ENCODE data around the gene HSPA9. TPM values are rescaled to one million over a fixed set of nuclear protein-coding genes. Genes with fewer than 3 reads are reported as not detected.

The HSPA9 gene
- total RNA-seq, 2 donors from 2014 or later, result 448 to 505 TPM

- peak overlapping the region in 1 of 2 donors; percentile 32 for H3K4me3 Mint-ChIP-seq
- DNase-seq, result peak; percentile 7 to 14
- H3K9me3 Mint-ChIP-seq, result no peaks in the 10 kb centered on the region
- H3K36me3 Mint-ChIP-seq (ENCODE audit: insufficient read depth in 2 of 2), result no peaks in the 10 kb centered on the region
- H3K4me1 Mint-ChIP-seq (ENCODE audit: low read depth), result peaks cover 26% of the 10 kb centered on the region
- peak; percentile 65 to 72 for ATAC-seq (replicated peaks in 1 of 2)
- peaks cover 78% of the 10 kb centered on the region for H3K27me3 Mint-ChIP-seq (ENCODE audit: low read depth)
- no peak overlapping the region for H3K27ac Mint-ChIP-seq
Observed at GRCh38 chr5:138603249-138603920, 28.2 kb upstream of the HSPA9 start.

- H3K36me3 Mint-ChIP-seq (ENCODE audit: insufficient read depth in 2 of 2), result no peaks in the 10 kb centered on the region
- peaks cover 80% of the 10 kb centered on the region for H3K27me3 Mint-ChIP-seq (ENCODE audit: low read depth)
- no peaks in the 10 kb centered on the region for H3K9me3 Mint-ChIP-seq
- DNase-seq, result no peak
- peaks cover 26% of the 10 kb centered on the region for H3K4me1 Mint-ChIP-seq (ENCODE audit: low read depth)
- H3K4me3 Mint-ChIP-seq, result no peak overlapping the region
- no peak overlapping the region for H3K27ac Mint-ChIP-seq
- no peak for ATAC-seq (replicated peaks in 1 of 2)
Observed at GRCh38 chr5:138602371-138603000, 27.3 kb upstream of the HSPA9 start.

GRCh38 chr5:138601444-138601843 is 26.2 kb upstream of the HSPA9 start:
- DNase-seq (no peak), ATAC-seq (replicated peaks in 1 of 2) (peak in 1 of 2 donors; percentile 72)
- H3K9me3 Mint-ChIP-seq, result no peaks in the 10 kb centered on the region
- H3K27me3 Mint-ChIP-seq (ENCODE audit: low read depth), result peaks cover 82% of the 10 kb centered on the region
- no peak overlapping the region for H3K4me3 Mint-ChIP-seq
- peaks cover 26% of the 10 kb centered on the region for H3K4me1 Mint-ChIP-seq (ENCODE audit: low read depth)
- H3K27ac Mint-ChIP-seq, result no peak overlapping the region
- H3K36me3 Mint-ChIP-seq (ENCODE audit: insufficient read depth in 2 of 2), result no peaks in the 10 kb centered on the region

GRCh38 chr5:138600446-138600845 is 25.2 kb upstream of the HSPA9 start:
- peaks cover 77% of the 10 kb centered on the region for H3K27me3 Mint-ChIP-seq (ENCODE audit: low read depth)
- H3K36me3 Mint-ChIP-seq (ENCODE audit: insufficient read depth in 2 of 2), result no peaks in the 10 kb centered on the region
- H3K27ac Mint-ChIP-seq, result no peak overlapping the region
- no peak for ATAC-seq (replicated peaks in 1 of 2)
- no peak overlapping the region for H3K4me3 Mint-ChIP-seq
- H3K9me3 Mint-ChIP-seq, result no peaks in the 10 kb centered on the region
- DNase-seq, result no peak
- peaks cover 26% of the 10 kb centered on the region for H3K4me1 Mint-ChIP-seq (ENCODE audit: low read depth)

GRCh38 chr5:138597661-138598400 is 22.6 kb upstream of the HSPA9 start:
- Mint-ChIP-seq H3K9me3 (no peaks in the 10 kb centered on the region), H3K27me3 (ENCODE audit: low read depth) (peaks cover 70% of the 10 kb centered on the region), H3K36me3 (ENCODE audit: insufficient read depth in 2 of 2) (no peaks in the 10 kb centered on the region), H3K4me1 (ENCODE audit: low read depth) (peaks cover 7% of the 10 kb centered on the region), H3K4me3 (no peak overlapping the region), H3K27ac (no peak overlapping the region)
- DNase-seq (no peak), ATAC-seq (replicated peaks in 1 of 2) (no peak)

GRCh38 chr5:138596105-138596881 is 21.1 kb upstream of the HSPA9 start:
- DNase-seq (no peak), ATAC-seq (replicated peaks in 1 of 2) (no peak)
- H3K4me1 Mint-ChIP-seq (ENCODE audit: low read depth), result no peaks in the 10 kb centered on the region
- no peak overlapping the region for H3K27ac Mint-ChIP-seq
- no peaks in the 10 kb centered on the region for H3K9me3 Mint-ChIP-seq
- H3K27me3 Mint-ChIP-seq (ENCODE audit: low read depth), result peaks cover 59% of the 10 kb centered on the region
- no peaks in the 10 kb centered on the region for H3K36me3 Mint-ChIP-seq (ENCODE audit: insufficient read depth in 2 of 2)
- no peak overlapping the region for H3K4me3 Mint-ChIP-seq

GRCh38 chr5:138595180-138595795 is 20.1 kb upstream of the HSPA9 start:
- H3K27ac Mint-ChIP-seq, result no peak overlapping the region
- ATAC-seq (replicated peaks in 1 of 2) (no peak), DNase-seq (no peak)
- no peak overlapping the region for H3K4me3 Mint-ChIP-seq
- no peaks in the 10 kb centered on the region for H3K36me3 Mint-ChIP-seq (ENCODE audit: insufficient read depth in 2 of 2)
- no peaks in the 10 kb centered on the region for H3K4me1 Mint-ChIP-seq (ENCODE audit: low read depth)
- H3K27me3 Mint-ChIP-seq (ENCODE audit: low read depth), result peaks cover 49% of the 10 kb centered on the region
- H3K9me3 Mint-ChIP-seq, result no peaks in the 10 kb centered on the region

- Mint-ChIP-seq H3K4me3 (no peak overlapping the region), H3K36me3 (ENCODE audit: insufficient read depth in 2 of 2) (no peaks in the 10 kb centered on the region), H3K4me1 (ENCODE audit: low read depth) (no peaks in the 10 kb centered on the region), H3K27ac (no peak overlapping the region), H3K27me3 (ENCODE audit: low read depth) (peaks cover 45% of the 10 kb centered on the region), H3K9me3 (no peaks in the 10 kb centered on the region)
- DNase-seq (no peak), ATAC-seq (replicated peaks in 1 of 2) (no peak)
Observed at GRCh38 chr5:138594305-138595058, 19.3 kb upstream of the HSPA9 start.

GRCh38 chr5:138588013-138588788 is 13.0 kb upstream of the HSPA9 start:
- Mint-ChIP-seq H3K4me3 (no peak overlapping the region), H3K9me3 (no peaks in the 10 kb centered on the region), H3K4me1 (ENCODE audit: low read depth) (no peaks in the 10 kb centered on the region), H3K27me3 (ENCODE audit: low read depth) (peaks cover 23% of the 10 kb centered on the region), H3K36me3 (ENCODE audit: insufficient read depth in 2 of 2) (no peaks in the 10 kb centered on the region), H3K27ac (no peak overlapping the region)
- DNase-seq (no peak), ATAC-seq (replicated peaks in 1 of 2) (no peak)

GRCh38 chr5:138585157-138585556 is 10.0 kb upstream of the HSPA9 start:
- H3K36me3 Mint-ChIP-seq (ENCODE audit: insufficient read depth in 2 of 2), result no peaks in the 10 kb centered on the region
- no peak overlapping the region for H3K27ac Mint-ChIP-seq
- no peak for DNase-seq
- no peaks in the 10 kb centered on the region for H3K9me3 Mint-ChIP-seq
- H3K27me3 Mint-ChIP-seq (ENCODE audit: low read depth), result peaks cover 23% of the 10 kb centered on the region
- no peak for ATAC-seq (replicated peaks in 1 of 2)
- H3K4me1 Mint-ChIP-seq (ENCODE audit: low read depth), result no peaks in the 10 kb centered on the region
- H3K4me3 Mint-ChIP-seq, result no peak overlapping the region

- ATAC-seq (replicated peaks in 1 of 2) (no peak), DNase-seq (no peak)
- Mint-ChIP-seq H3K9me3 (no peaks in the 10 kb centered on the region), H3K4me3 (no peak overlapping the region), H3K27me3 (ENCODE audit: low read depth) (peaks cover 23% of the 10 kb centered on the region), H3K4me1 (ENCODE audit: low read depth) (no peaks in the 10 kb centered on the region), H3K36me3 (ENCODE audit: insufficient read depth in 2 of 2) (no peaks in the 10 kb centered on the region), H3K27ac (no peak overlapping the region)
Observed at GRCh38 chr5:138583984-138584637, 8.9 kb upstream of the HSPA9 start.
